ENCODE measurements around the gene ERF. TPM values are rescaled to one million over a fixed set of nuclear protein-coding genes. Genes with fewer than 3 reads are reported as not detected.

Gene ERF
- total and polyA plus RNA-seq, 7 donors = 18.6 to 42.8 (median 23.6) TPM

DNA sequence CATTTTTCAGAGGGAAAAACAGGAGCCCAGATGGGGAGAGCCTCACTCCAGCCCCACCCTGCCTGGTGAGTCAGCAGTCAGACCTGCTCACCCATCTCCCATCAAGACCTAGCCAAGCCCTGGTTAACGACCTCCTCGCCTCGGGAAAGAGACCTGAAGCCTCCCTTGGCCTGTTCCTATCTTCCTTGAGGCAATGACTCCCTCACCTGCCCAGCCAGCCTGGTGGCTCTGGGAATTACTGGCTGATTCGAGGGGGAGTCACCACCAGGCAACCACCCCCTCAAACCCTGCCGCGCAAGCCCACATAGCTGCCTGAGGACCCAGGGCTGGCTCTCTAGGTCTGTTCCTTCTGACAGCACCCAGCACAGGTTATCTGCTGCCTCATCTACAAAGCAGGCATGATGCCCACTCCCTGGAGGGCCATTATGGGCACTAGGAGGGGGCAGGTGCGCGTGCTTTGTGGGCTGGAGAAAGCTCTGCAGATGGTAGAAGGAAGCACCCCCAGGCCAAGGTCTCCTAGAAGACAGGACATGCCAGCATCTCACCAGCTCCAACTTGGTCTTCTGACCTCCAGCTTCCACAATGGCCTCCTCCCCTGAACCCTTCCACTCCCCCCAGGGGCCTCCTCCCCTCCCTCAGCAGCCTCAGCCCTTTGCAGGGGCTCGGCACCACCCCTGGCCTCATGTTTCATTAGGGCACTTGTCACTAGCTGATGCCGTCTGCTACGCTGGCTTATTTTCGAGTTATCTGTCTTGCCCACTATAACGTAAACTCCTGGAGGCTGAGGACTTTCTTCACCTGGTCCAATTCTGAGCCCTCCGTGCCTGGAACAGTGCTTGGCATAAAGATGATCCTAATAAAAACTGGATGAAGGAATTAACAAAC, 47.8 kb downstream of the ERF start:
- no peak for DNase-seq
- H3K4me1 ChIP-seq = no peaks in the 10 kb centered on the region
- TF ChIP-seq, protein P1, sequence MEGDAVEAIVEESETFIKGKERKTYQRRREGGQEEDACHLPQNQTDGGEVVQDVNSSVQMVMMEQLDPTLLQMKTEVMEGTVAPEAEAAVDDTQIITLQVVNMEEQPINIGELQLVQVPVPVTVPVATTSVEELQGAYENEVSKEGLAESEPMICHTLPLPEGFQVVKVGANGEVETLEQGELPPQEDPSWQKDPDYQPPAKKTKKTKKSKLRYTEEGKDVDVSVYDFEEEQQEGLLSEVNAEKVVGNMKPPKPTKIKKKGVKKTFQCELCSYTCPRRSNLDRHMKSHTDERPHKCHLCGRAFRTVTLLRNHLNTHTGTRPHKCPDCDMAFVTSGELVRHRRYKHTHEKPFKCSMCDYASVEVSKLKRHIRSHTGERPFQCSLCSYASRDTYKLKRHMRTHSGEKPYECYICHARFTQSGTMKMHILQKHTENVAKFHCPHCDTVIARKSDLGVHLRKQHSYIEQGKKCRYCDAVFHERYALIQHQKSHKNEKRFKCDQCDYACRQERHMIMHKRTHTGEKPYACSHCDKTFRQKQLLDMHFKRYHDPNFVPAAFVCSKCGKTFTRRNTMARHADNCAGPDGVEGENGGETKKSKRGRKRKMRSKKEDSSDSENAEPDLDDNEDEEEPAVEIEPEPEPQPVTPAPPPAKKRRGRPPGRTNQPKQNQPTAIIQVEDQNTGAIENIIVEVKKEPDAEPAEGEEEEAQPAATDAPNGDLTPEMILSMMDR (IDR thresholded peaks at IDR 0.05) = no peak
- no peak for TF ChIP-seq POLR2A (IDR thresholded peaks at IDR 0.05)
- no peak for TF ChIP-seq POLR2AphosphoS5 (IDR thresholded peaks at IDR 0.05)
- TF ChIP-seq EP300 (IDR thresholded peaks at IDR 0.05) = no peak

DNA sequence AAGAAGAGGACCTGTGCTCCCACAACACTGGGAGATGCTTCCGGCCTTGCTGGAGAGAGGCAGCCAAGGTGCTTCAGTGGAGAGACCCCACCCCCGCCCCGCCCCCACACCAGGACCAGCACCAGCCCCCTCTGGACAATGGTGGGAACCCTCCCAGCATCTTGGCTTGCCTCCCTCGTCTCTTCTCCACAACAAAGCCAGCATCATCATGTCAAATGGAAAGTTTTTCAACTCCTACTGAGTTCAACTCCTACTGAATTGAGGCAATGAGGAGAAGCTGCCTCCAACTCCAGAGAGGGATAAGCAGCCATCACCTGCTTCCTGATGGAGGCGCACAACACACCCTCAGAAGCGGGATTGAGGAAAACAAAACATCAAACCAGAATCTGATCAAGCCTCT, 50.3 kb downstream of the ERF start:
- intact Hi-C loops (cut with DNase I) = no loop called here
- Histone ChIP-seq H3K4me1 (peaks cover 0 to 5% (median 0%) of the 10 kb centered on the region in 4 donors), H3K27ac (no peak overlapping the region), H3K9me3 (no peaks in the 10 kb centered on the region), H3K36me3 (peaks cover 31 to 100% (median 42%) of the 10 kb centered on the region in 4 donors), H3K4me3 (no peak overlapping the region), H3K27me3 (no peaks in the 10 kb centered on the region)
- DNase-seq = no peak
- no peak for TF ChIP-seq EP300 (IDR thresholded peaks at IDR 0.05)
- TF ChIP-seq POLR2AphosphoS5 (IDR thresholded peaks at IDR 0.05) = no peak
- TF ChIP-seq POLR2A (IDR thresholded peaks at IDR 0.05) = no peak
- TF ChIP-seq, protein P1 (IDR thresholded peaks at IDR 0.05) = no peak
- WGBS, 2 donors = 90 to 92% methylated on average over 6 of the region's 6 CpGs

More for the DNA sequence above, 47.8 kb downstream of the ERF start:
- Histone ChIP-seq H3K27me3 (no peaks in the 10 kb centered on the region), H3K27ac (no peak overlapping the region), H3K36me3 (peaks cover 26 to 98% (median 53%) of the 10 kb centered on the region in 4 donors), H3K9me3 (no peaks in the 10 kb centered on the region), H3K4me3 (no peak overlapping the region)
- intact Hi-C loops (cut with DNase I) = no loop called here
- 75 to 87% methylated on average over 14 of the region's 14 CpGs for WGBS, 2 donors

DNA sequence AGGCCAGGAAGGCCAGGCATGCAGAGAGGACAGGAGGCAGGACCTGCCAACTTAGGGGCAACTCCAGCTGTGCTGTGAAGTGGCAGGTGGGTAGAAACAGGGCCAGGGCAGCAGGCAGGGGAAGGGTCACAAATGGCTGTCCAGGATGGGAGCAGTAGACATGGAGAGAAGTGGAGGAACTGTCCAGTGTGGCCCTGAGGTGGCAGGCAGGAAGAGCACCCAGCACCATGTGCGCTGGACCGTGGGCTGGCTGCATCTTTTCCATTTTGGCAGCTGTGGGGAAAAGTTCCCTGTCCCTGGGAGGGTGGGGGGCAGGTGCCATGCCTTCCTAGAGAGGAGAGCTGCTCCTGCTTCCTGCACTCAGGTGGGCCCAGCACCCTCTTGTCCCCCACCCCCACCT, 51.2 kb downstream of the ERF start:
- no peaks in the 10 kb centered on the region for H3K27me3 ChIP-seq
- 94 to 95% methylated on average over 2 of the region's 2 CpGs for WGBS, 2 donors
- H3K9me3 ChIP-seq = no peaks in the 10 kb centered on the region
- DNase-seq = no peak
- H3K4me1 ChIP-seq = peaks cover 0 to 5% (median 0%) of the 10 kb centered on the region in 4 donors
- intact Hi-C loops (cut with DNase I) = no loop called here
- H3K36me3 ChIP-seq = peaks cover 26 to 100% (median 41%) of the 10 kb centered on the region in 4 donors
- TF ChIP-seq POLR2A (IDR thresholded peaks at IDR 0.05) (no peak), POLR2AphosphoS5 (IDR thresholded peaks at IDR 0.05) (no peak), EP300 (IDR thresholded peaks at IDR 0.05) (no peak)
- TF ChIP-seq, protein P1 (IDR thresholded peaks at IDR 0.05) = no peak
- H3K4me3 ChIP-seq = no peak overlapping the region
- no peak overlapping the region for H3K27ac ChIP-seq

DNA sequence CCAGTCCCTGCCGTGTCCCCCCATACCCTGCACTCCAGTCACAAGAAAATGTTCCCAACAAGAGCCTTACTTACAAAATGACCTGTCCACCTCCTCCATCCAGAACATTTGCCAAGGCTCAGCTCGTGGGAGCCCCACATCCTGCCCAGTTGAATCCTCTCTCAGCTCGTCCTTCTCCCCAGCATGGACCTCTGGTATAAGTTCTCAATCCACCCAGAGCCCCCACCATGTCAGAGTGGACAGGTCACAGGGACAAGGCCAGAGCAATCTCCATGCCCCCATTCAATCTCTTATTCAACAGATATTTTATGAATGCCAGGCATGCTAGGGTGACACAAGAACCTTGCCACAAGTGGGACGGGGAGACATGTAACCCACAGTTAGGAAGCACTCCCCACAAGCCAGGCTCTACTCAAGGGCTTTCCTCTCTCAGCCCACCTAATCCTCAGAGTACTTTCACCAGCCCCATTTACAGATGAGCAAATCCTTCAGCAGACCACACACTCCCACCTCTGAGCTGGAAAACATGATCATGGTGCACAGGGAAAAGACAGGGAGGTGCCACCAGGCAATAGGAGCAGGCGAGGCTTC, 52.5 kb downstream of the ERF start:
- Histone ChIP-seq H3K27ac (no peak overlapping the region), H3K27me3 (no peaks in the 10 kb centered on the region), H3K4me1 (peaks cover 0 to 5% (median 0%) of the 10 kb centered on the region in 4 donors), H3K9me3 (no peaks in the 10 kb centered on the region), H3K36me3 (peaks cover 14 to 94% (median 32%) of the 10 kb centered on the region in 4 donors), H3K4me3 (no peak overlapping the region)
- intact Hi-C loops (cut with DNase I) = no loop called here
- no peak for TF ChIP-seq EP300 (IDR thresholded peaks at IDR 0.05)
- TF ChIP-seq POLR2A (IDR thresholded peaks at IDR 0.05) = no peak
- TF ChIP-seq, protein P1 (IDR thresholded peaks at IDR 0.05) = no peak
- TF ChIP-seq POLR2AphosphoS5 (IDR thresholded peaks at IDR 0.05) = no peak
- DNase-seq = no peak
- 71 to 72% methylated on average over 5 of the region's 5 CpGs for WGBS, 2 donors

Data from sigmoid colon (tissue), 7 donors.